HL-60 (cell line): ENCODE data around the gene CNTNAP2.

Experiments
- DNase-seq, 2 experiments: peaks; one replicate each; pipeline ENCODE4 v3.0.0-alpha.2; 2010 to 2020; ENCODE audit warnings: low read depth in 1 of 2, low spot score in 1 of 2
- H3K27ac ChIP-seq: fragments of 250-450 bp; sonication (Bioruptor Pico); replicated peaks from 2 replicates; pipeline ENCODE4 v1.5.1; 2020; ENCODE audit warnings: mild to moderate bottlenecking, moderate library complexity
- H3K27me3 ChIP-seq: fragments of 250-450 bp; sonication (Bioruptor Pico); 2 replicates; pipeline ENCODE4 v1.5.1; 2021; ENCODE audit warnings: mild to moderate bottlenecking, moderate library complexity; ENCODE audit not compliant: insufficient read depth, poor library complexity, severe bottlenecking
- H3K4me3 ChIP-seq: replicated peaks from 2 replicates; pipeline ENCODE4 v1.5.1; 2011; ENCODE audit warnings: mild to moderate bottlenecking, control low read depth, low read length; ENCODE audit not compliant: insufficient read depth
- GABPA ChIP-seq: IDR thresholded peaks from 2 replicates; pipeline ENCODE4 v1.6.1; 2012; ENCODE audit warnings: low read depth
- POLR2AphosphoS5 ChIP-seq: IDR thresholded peaks from 2 replicates; pipeline ENCODE4 v1.6.1; 2012; ENCODE audit warnings: low read depth
- SPI1 ChIP-seq: IDR thresholded peaks from 2 replicates; pipeline ENCODE4 v1.6.1; 2012; ENCODE audit warnings: low read depth, mild to moderate bottlenecking, borderline replicate concordance
- TF ChIP-seq, protein P1 (sequence below): IDR thresholded peaks from 2 replicates; pipeline ENCODE4 v1.6.1; 2012; ENCODE audit warnings: low read depth; ENCODE audit not compliant: insufficient replicate concordance
- TF ChIP-seq, protein P2 (sequence below): IDR thresholded peaks from one replicate; pipeline ENCODE4 v1.5.1; 2011; ENCODE audit warnings: low read length, control low read depth, inconsistent platforms; ENCODE audit not compliant: insufficient read depth

Gene CNTNAP2

DNA sequence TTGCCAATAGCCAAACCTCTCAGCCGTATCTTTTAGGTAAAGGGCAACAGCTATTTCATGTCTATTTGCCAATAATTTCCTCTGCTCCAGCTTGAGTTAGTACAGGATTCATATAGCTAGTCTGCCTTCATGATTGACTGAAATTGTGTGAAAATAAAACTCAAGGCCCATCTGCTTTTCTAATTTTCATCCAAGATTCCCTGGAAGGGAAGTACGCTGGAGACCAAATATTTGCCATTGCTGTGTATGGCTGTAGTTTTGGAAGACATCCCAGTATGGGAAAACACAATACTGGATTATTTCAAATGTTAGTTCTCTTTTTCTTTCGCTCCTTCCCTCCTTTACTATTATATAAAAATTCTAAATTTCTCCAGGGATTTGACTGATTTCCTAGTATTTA is 652.4 kb downstream of the CNTNAP2 start:
- Histone ChIP-seq H3K4me3 (no peak overlapping the region), H3K27me3 (no peaks in the 10 kb centered on the region), H3K27ac (no peak overlapping the region)
- TF ChIP-seq, protein P1, sequence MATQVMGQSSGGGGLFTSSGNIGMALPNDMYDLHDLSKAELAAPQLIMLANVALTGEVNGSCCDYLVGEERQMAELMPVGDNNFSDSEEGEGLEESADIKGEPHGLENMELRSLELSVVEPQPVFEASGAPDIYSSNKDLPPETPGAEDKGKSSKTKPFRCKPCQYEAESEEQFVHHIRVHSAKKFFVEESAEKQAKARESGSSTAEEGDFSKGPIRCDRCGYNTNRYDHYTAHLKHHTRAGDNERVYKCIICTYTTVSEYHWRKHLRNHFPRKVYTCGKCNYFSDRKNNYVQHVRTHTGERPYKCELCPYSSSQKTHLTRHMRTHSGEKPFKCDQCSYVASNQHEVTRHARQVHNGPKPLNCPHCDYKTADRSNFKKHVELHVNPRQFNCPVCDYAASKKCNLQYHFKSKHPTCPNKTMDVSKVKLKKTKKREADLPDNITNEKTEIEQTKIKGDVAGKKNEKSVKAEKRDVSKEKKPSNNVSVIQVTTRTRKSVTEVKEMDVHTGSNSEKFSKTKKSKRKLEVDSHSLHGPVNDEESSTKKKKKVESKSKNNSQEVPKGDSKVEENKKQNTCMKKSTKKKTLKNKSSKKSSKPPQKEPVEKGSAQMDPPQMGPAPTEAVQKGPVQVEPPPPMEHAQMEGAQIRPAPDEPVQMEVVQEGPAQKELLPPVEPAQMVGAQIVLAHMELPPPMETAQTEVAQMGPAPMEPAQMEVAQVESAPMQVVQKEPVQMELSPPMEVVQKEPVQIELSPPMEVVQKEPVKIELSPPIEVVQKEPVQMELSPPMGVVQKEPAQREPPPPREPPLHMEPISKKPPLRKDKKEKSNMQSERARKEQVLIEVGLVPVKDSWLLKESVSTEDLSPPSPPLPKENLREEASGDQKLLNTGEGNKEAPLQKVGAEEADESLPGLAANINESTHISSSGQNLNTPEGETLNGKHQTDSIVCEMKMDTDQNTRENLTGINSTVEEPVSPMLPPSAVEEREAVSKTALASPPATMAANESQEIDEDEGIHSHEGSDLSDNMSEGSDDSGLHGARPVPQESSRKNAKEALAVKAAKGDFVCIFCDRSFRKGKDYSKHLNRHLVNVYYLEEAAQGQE = no peak
- TF ChIP-seq SPI1 (no peak), GABPA (no peak), POLR2AphosphoS5 (no peak)
- TF ChIP-seq, protein P2, sequence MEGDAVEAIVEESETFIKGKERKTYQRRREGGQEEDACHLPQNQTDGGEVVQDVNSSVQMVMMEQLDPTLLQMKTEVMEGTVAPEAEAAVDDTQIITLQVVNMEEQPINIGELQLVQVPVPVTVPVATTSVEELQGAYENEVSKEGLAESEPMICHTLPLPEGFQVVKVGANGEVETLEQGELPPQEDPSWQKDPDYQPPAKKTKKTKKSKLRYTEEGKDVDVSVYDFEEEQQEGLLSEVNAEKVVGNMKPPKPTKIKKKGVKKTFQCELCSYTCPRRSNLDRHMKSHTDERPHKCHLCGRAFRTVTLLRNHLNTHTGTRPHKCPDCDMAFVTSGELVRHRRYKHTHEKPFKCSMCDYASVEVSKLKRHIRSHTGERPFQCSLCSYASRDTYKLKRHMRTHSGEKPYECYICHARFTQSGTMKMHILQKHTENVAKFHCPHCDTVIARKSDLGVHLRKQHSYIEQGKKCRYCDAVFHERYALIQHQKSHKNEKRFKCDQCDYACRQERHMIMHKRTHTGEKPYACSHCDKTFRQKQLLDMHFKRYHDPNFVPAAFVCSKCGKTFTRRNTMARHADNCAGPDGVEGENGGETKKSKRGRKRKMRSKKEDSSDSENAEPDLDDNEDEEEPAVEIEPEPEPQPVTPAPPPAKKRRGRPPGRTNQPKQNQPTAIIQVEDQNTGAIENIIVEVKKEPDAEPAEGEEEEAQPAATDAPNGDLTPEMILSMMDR = no peak
- no peak for DNase-seq

DNA sequence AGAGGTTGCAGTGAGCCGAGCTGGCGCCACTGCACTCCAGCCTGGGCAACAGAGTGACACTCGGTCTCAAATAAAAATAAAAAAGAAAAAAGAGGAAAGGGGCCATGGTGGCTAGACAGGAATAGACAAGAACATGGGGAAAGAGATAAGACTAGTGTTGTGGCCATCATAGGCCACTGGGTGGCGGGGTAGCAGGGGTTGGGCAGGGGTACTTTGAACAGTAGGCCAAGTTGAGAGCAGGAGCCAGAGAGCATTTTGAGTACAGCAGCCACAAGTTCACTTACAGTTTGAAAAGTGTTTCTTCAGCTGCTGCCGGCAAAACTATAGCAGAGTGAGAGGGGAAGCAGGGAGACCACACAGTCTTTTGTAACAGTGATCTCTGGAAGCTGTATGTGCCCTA is 656.0 kb downstream of the CNTNAP2 start:
- TF ChIP-seq SPI1 = no peak
- TF ChIP-seq GABPA = no peak
- TF ChIP-seq, protein P2 = no peak
- no peak for TF ChIP-seq POLR2AphosphoS5
- TF ChIP-seq, protein P1 = no peak
- Histone ChIP-seq H3K4me3 (no peak overlapping the region), H3K27ac (no peak overlapping the region), H3K27me3 (no peaks in the 10 kb centered on the region)
- peak in 1 of 2 experiments; percentile 5 for DNase-seq

DNA sequence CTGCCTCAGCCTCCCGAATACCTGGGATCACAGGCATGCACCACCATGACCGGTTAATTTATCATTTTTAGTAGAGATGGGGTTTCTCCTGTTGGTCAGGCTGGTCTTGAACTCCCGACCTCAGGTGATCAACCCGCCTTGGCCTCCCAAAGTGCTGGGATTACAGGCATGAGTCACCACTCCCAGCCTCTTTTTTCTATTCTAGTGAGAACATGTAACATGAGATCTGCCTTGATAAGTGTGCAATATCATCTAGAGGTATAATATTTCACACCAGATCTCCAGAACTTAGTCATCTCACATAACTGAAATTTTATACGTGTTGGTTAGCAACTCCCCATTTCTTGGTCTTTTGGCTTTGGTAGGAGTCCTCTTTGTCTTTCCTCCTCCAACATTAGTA is 656.9 kb downstream of the CNTNAP2 start:
- TF ChIP-seq, protein P2 = no peak
- H3K27me3 ChIP-seq = no peaks in the 10 kb centered on the region

DNA sequence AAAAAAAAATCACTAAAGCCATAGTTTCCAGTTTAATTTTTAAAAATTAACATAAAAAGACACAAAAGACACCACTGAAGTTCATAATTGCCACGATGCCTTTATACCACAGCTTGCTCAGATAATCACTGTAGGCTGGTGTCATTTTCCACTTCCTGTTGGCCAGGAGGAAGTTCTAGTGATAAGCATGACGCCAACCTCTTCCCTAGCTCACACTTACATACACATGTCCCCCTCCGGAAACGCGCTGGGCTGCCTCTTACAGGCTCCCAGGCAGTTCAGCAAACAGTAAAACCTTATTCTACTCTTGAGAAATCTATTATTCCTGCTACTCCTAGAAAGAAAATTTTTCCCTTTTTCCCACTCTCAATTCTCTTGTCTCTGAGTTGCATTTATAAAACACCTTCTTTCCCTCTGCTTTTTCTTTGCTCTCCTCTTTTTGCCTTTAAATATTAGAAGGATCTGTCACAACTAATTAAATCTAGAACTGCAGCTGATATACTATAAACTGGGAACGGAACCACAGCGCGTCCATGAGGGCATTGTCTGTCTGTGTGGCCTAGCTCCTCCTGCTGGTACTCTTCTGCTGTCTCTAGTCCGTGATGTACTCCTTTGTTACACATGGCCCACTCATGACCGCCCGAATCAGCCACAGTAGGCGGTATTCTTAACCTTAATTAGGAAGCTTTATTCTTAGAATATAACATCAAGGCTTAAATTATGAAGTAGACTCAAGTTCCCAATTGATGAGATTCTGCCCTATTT is 664.9 kb downstream of the CNTNAP2 start:
- TF ChIP-seq GABPA = peak; percentile 55
- TF ChIP-seq SPI1 = peak; percentile 47; the same call in 1 of the 2 replicates
- TF ChIP-seq, protein P1 = no peak
- H3K4me3 ChIP-seq = no peak overlapping the region
- peak in 1 of 2 experiments; percentile 18 for DNase-seq
- no peaks in the 10 kb centered on the region for H3K27me3 ChIP-seq
- no peak overlapping the region for H3K27ac ChIP-seq

More for the DNA sequence above, 656.9 kb downstream of the CNTNAP2 start:
- DNase-seq = no peak
- Histone ChIP-seq H3K4me3 (no peak overlapping the region), H3K27ac (no peak overlapping the region)
